22Rv1 (cell line): ENCODE data around the gene KLHL34.

Experiments
- CTCF ChIP-seq: fragments of 450-650 bp; IDR thresholded peaks from 2 replicates; pipeline ENCODE4 v1.5.1; 2017; ENCODE audit warnings: mild to moderate bottlenecking
- ZFX ChIP-seq: fragments of 450-650 bp; IDR thresholded peaks from 2 replicates; pipeline ENCODE4 v1.6.1; 2017; ENCODE audit warnings: antibody characterized with exemption, borderline replicate concordance

GRCh38 chrX:21699136-21699535 is 41.0 kb upstream of the KLHL34 start:
- no peak for TF ChIP-seq CTCF
- TF ChIP-seq ZFX = no peak
